Prostate gland (tissue), 2 donors: Measurements from ENCODE around the gene LENG1. TPM values are rescaled to one million over a fixed set of nuclear protein-coding genes. Genes with fewer than 3 reads are reported as not detected.

Source experiments
- DNase-seq: peaks from one replicate; pipeline ENCODE4 v3.0.0-alpha.2; 2019; ENCODE audit warnings: low spot score
- H3K27ac ChIP-seq, 2 donors: fragments of 200-600 bp; sonication (generic); 2 replicates each; pipeline ENCODE4 v1.5.1; 2017 to 2019
- H3K27me3 ChIP-seq: fragments of 200-600 bp; sonication (generic); replicated peaks from 2 replicates; pipeline ENCODE4 v1.5.1; 2019; ENCODE audit not compliant: insufficient read depth
- H3K36me3 ChIP-seq, 2 donors: fragments of 200-600 bp; sonication (generic); 1 replicate in 1 of 2; 2 replicates in 1 of 2; pipeline versions ENCODE4 v1.5.1 to v1.8.1; 2017 to 2019
- H3K4me1 ChIP-seq: fragments of 200-600 bp; sonication (generic); replicated peaks from 2 replicates; pipeline ENCODE4 v1.5.1; 2019
- H3K4me3 ChIP-seq, 2 donors: fragments of 200-600 bp; sonication (generic); 2 replicates each; pipeline ENCODE4 v1.5.1; 2017 to 2019
- H3K9me3 ChIP-seq: fragments of 200-600 bp; sonication (generic); 2 replicates; pipeline ENCODE4 v1.5.1; 2017
- CTCF ChIP-seq, 4 experiments: fragments of 200-600 bp in 2 of 4; fragments of 450-650 bp in 2 of 4; sonication (generic) in 2 of 4; IDR thresholded peaks; 1 replicate in 3 of 4; 2 replicates in 1 of 4; pipeline ENCODE4 v1.5.1; 2016 to 2019; ENCODE audit warnings: antibody characterized with exemption in 4 of 4, mild to moderate bottlenecking in 2 of 4, moderate library complexity in 2 of 4
- POLR2A ChIP-seq: fragments of 450-650 bp; IDR thresholded peaks from one replicate; pipeline ENCODE4 v1.6.1; 2016; ENCODE audit warnings: antibody characterized with exemption, mild to moderate bottlenecking
- POLR2AphosphoS5 ChIP-seq: sonication (generic); formaldehyde crosslinking; IDR thresholded peaks from one replicate; pipeline ENCODE4 v1.6.1; 2017; ENCODE audit warnings: antibody characterized with exemption
- WGBS: methylation state at CpG from one replicate; pipeline ENCODE4 v1.1.5; 2018; 5-methylcytosine and 5-hydroxymethylcytosine counted together
- intact Hi-C: fragments of 100-400 bp; cut with DNase I; formaldehyde crosslinking; loops from one replicate; pipeline ENCODE4 v1.14.2; 2022
- total RNA-seq, 2 donors: library from RNA; depleted of rRNA; stranded (reverse); fragments of >200 nt; gene quantifications; one replicate each; pipeline ENCODE4 v1.1.0, GENCODE V29; 2016

The LENG1 gene
- total RNA-seq, 2 donors from 2014 or later, result 7.6 to 14.7 TPM

DNA sequence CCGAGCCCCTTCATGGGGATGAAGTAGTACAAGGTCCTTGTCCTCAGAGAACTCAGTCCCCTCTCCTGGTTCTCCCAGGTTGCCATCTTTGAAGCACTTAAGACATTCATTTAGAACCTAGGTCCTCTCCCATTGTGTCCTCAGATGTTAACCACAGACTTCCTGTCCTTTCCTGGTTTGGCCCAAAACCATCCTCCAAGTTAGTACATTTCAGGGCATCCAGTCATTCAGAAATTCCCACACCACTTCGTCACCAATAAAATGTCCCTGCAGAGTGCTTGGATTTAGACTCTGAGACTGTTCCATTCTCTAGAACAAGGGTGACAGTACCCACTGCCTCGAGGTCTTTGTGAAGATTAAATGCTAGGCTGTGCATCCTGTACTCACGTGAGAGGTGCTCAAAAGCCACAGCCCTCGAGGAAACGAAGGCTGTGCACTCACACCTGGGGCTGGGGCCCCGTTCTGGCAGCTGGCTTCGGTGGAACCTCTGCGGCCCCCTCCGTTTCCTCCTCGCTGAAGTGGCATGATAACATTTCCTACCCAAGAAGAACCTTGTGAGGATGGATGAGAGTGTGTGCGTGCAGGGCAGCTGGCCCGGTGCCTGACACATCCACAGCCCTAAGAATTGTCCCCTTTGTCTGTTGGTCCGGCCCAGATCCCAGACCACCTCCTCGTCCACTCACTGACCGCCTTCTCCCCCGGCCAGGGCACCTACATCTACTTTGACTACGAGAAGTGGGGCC is 4.7 kb downstream of the LENG1 start:
- H3K27me3 ChIP-seq, result no peaks in the 10 kb centered on the region
- H3K4me1 ChIP-seq, result peaks cover 4% of the 10 kb centered on the region
- H3K27ac ChIP-seq, result no peak overlapping the region
- 70% methylated on average over 18 of the region's 18 CpGs for WGBS
- intact Hi-C loops, result no loop called here
- peaks cover 20 to 38% of the 10 kb centered on the region in 2 donors for H3K36me3 ChIP-seq
- H3K4me3 ChIP-seq, result no peak overlapping the region
- no peaks in the 10 kb centered on the region for H3K9me3 ChIP-seq
- TF ChIP-seq POLR2AphosphoS5, result no peak
- TF ChIP-seq POLR2A, result no peak
- no peak for DNase-seq

DNA sequence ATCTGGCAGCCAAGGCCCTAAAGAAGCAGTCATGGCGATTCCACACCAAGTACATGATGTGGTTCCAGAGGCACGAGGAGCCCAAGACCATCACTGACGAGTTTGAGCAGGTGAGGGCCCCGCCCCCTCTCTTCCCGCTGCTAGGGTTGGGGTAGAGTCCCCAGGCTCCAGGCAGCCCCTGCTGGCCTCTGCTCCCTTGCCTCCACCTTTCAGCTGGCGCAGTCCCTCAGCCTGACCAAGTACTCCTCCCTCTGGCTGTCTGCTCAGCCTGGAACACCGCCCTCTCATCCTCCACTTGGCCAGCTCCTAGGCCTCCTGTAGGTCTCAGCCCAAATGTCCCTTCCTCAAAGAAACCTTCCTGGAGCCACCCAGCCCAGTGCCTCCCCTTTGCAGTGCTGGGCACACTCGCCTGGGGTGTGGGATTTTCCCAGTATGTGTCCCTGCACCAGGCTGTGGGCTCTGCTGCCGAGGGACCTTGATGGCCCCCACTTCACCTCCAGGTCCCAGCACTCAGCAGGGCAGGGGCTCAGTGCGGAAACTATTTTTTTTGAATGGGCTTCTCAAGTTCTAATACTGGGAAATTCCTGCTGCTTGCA is 5.7 kb downstream of the LENG1 start:
- no peaks in the 10 kb centered on the region for H3K9me3 ChIP-seq
- H3K4me1 ChIP-seq, result peaks cover 4% of the 10 kb centered on the region
- H3K27ac ChIP-seq, result no peak overlapping the region
- TF ChIP-seq CTCF (IDR thresholded peaks at IDR 0.05) (no peak), POLR2AphosphoS5 (no peak), POLR2A (no peak)
- no peak overlapping the region for H3K4me3 ChIP-seq
- no peaks in the 10 kb centered on the region for H3K27me3 ChIP-seq
- DNase-seq, result no peak
- intact Hi-C loops, result no loop called here
- 71% methylated on average over 10 of the region's 10 CpGs for WGBS
- peaks cover 24 to 47% of the 10 kb centered on the region in 2 donors for H3K36me3 ChIP-seq

DNA sequence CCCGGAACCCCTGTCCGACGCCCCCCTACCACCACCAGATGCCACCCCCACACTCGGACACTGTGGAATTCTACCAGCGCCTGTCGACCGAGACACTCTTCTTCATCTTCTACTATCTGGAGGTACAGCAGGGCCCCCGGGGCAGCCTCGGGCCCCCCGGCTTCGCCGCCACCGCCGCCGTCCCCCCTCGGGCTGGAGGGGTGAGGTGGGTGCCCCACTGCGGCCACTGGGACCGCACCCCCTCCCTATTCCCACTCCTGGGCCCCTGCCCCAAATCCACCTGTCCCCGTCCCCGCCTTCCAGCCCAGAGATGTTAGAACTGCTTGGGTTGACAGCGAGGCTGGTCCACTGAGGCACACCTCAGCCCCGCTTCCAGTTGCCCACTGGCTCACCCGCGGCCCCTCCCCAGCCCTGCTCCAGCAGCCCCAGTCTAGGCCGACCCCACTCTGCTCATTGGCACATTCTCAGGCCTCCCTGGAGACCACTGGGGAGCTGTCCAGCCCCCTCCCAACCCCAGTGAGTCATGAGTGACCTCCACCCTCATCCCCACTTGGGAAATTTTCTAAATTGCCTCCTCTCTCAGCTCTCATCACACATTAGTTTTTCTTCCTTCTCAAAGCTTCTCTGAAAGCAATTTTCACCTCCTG is 6.5 kb downstream of the LENG1 start:
- no peak overlapping the region for H3K4me3 ChIP-seq
- intact Hi-C loops, result no loop called here
- H3K4me1 ChIP-seq, result no peaks in the 10 kb centered on the region
- no peaks in the 10 kb centered on the region for H3K27me3 ChIP-seq
- peaks cover 25 to 50% of the 10 kb centered on the region in 2 donors for H3K36me3 ChIP-seq
- H3K27ac ChIP-seq, result no peak overlapping the region
- 86% methylated on average over 25 of the region's 25 CpGs for WGBS
- no peaks in the 10 kb centered on the region for H3K9me3 ChIP-seq
- TF ChIP-seq CTCF (IDR thresholded peaks at IDR 0.05), result no peak
- TF ChIP-seq POLR2A, result no peak
- TF ChIP-seq POLR2AphosphoS5, result no peak
- no peak for DNase-seq

DNA sequence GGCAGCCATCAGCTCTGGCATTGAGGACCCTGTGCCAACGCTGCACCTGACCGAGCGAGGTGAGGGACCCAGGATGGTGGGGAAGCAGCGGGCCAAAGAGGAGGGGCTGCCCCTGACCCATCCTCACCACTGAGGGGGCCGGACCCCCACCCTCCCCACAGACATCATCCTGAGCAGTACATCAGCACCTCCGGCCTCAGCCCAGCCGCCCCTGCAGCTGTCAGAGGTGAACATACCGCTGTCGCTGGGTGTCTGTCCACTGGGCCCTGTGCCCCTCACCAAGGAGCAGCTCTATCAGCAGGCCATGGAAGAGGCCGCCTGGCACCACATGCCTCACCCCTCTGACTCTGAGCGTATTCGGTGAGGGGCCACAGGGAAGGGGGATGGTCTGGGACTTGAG is 7.3 kb downstream of the LENG1 start:
- intact Hi-C loops, result no loop called here
- Histone ChIP-seq H3K36me3 (peaks cover 25 to 57% of the 10 kb centered on the region in 2 donors), H3K27ac (no peak overlapping the region), H3K4me3 (no peak overlapping the region), H3K4me1 (no peaks in the 10 kb centered on the region), H3K9me3 (no peaks in the 10 kb centered on the region), H3K27me3 (no peaks in the 10 kb centered on the region)
- WGBS, result 93% methylated on average over 11 of the region's 12 CpGs
- no peak for TF ChIP-seq CTCF (IDR thresholded peaks at IDR 0.05)
- no peak for TF ChIP-seq POLR2AphosphoS5
- no peak for TF ChIP-seq POLR2A
- DNase-seq, result no peak

DNA sequence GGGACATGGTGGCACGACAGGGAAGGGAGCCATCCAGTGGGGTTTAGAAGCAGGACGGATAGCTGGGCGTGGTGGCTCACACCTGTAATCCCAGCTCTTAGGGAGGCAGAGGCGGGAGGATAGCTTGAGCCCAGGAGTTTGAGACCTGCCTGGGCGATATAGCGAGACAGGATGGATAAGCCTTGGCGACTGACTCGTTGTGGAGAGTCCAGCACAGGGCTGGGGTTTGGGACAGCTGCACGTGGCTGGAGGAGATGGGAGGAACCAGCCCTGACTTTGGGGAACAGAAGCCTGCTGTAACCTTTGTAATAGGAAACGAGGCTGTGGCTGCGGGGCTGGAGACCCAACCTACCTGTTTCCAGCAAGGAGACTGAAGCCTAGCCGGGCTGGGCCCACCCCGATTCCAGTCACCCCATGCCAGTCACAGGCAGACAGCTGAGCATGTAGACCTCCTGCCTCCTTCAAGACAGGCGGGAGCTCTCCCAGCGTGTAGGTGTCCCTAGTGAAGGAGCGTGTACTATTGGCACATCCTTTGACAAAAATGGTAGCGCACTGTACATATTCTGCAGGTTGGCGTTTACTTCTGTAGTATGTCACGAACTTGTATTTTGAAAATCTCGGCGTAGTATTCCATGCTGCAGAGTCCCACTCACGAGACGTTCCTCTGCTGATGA is 8.0 kb downstream of the LENG1 start:
- WGBS, result 84% methylated on average over 23 of the region's 23 CpGs
- Histone ChIP-seq H3K4me1 (no peaks in the 10 kb centered on the region), H3K9me3 (no peaks in the 10 kb centered on the region), H3K27me3 (no peaks in the 10 kb centered on the region), H3K36me3 (peaks cover 28 to 65% of the 10 kb centered on the region in 2 donors), H3K4me3 (no peak overlapping the region), H3K27ac (no peak overlapping the region)
- DNase-seq, result no peak
- intact Hi-C loops, result no loop called here
- no peak for TF ChIP-seq POLR2AphosphoS5
- no peak for TF ChIP-seq POLR2A
